Activated naive CD8-positive, alpha-beta T cell (primary cell): ENCODE data around the gene SLC24A4.
A peak's percentile ranks its signal among the peaks of the same experiment; 100 is the strongest.

ENCODE experiments used
- H3K27ac Mint-ChIP-seq: one replicate; pipeline ENCODE4 v1.8.0; 2021; ENCODE audit warnings: mixed read lengths
- H3K27me3 Mint-ChIP-seq: one replicate; pipeline ENCODE4 v1.8.0; 2021; ENCODE audit warnings: mixed read lengths
- H3K36me3 Mint-ChIP-seq: one replicate; pipeline ENCODE4 v1.8.0; 2021; ENCODE audit warnings: mixed read lengths
- H3K4me1 Mint-ChIP-seq: one replicate; pipeline ENCODE4 v1.8.0; 2021; ENCODE audit warnings: low read depth, mixed read lengths
- H3K4me3 Mint-ChIP-seq: one replicate; pipeline ENCODE4 v1.8.0; 2021; ENCODE audit warnings: mild to moderate bottlenecking, mixed read lengths
- H3K9me3 Mint-ChIP-seq: one replicate; pipeline ENCODE4 v1.8.0; 2021; ENCODE audit warnings: low read depth, mixed read lengths

Gene SLC24A4

DNA sequence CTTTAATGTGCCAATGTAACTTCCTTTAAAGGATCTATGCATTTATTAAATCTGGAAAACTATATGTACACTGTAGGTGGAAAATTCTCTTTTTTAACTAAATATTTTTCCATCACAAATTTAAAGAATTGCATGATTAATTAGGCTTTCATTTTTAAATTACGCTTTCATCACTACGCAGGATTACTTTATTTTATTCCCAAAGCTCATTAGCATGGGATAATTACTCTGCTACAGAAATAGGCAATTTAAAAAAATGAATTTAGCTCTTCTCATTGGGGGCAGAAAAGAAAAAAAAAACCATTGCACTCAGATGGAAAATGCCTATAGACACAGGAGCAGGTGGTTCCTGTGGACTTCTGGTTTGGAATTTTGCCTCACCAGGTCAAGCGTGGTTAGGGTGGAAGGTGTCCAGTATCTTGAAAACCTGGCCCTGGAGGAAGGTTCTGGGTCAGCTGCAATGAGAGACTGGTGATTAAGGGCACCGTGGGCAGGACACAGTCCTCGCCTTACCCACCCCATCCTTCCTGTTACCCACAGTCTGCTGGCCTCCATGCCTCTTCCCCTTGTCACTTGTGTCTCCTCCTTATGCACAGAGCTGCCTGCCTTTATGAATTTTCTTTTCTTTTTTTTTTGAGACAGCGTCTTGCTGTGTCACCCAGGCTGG, 173.4 kb downstream of the SLC24A4 start:
- no peak overlapping the region for H3K4me3 Mint-ChIP-seq
- H3K4me1 Mint-ChIP-seq: no peaks in the 10 kb centered on the region

DNA sequence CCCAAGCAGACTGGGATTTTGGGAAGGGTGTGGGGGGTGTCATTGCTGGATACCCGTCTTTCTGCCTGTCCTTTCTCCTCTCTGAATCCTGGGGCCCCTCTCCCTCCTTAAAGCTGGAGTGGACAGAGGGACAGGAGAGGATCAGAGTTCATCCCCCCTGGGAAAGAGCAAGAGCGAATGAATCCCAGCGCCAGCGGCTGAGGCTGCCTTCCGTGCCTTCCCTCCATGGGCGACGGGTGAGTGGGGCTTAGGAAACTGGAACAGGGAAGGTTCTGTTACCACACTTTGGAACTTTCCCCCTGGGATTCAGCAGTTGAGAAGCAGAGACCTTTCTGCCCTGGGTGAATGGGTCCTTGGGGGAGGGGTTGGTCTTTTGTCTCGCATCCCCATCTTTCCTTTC, 174.4 kb downstream of the SLC24A4 start:
- H3K9me3 Mint-ChIP-seq: no peaks in the 10 kb centered on the region
- H3K27ac Mint-ChIP-seq: no peak overlapping the region
- no peak overlapping the region for H3K4me3 Mint-ChIP-seq
- no peaks in the 10 kb centered on the region for H3K27me3 Mint-ChIP-seq
- H3K4me1 Mint-ChIP-seq: no peaks in the 10 kb centered on the region
- no peaks in the 10 kb centered on the region for H3K36me3 Mint-ChIP-seq

More for the DNA sequence above, 173.4 kb downstream of the SLC24A4 start:
- Mint-ChIP-seq H3K27ac (no peak overlapping the region), H3K36me3 (no peaks in the 10 kb centered on the region), H3K27me3 (no peaks in the 10 kb centered on the region), H3K9me3 (no peaks in the 10 kb centered on the region)

GRCh38 chr14:92499234-92499633, 176.3 kb downstream of the SLC24A4 start:
- Mint-ChIP-seq H3K27me3 (no peaks in the 10 kb centered on the region), H3K36me3 (no peaks in the 10 kb centered on the region), H3K4me3 (no peak overlapping the region), H3K27ac (no peak overlapping the region), H3K4me1 (no peaks in the 10 kb centered on the region), H3K9me3 (no peaks in the 10 kb centered on the region)

DNA sequence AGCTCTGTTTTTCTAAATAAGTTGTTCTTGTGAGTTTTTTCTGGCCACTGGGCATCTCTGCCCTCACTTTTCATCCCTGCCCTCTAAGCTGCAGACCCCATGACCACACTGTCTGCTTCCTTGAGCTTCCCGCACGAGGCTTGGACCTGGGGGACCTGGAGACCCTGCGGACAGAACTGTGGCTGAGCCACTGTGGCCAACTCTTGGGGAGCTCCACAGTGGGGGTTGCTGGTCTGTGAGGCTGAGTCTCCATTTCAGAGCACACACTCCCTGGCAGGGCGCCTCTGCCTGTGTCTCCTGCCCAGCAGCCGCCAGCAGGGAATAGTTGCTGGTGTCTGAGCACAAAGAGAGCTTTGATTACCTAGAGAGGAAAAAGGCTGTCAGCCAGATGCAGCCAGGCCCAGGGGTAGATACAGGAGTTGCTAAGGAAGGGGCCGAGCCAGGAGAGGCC, 177.6 kb downstream of the SLC24A4 start:
- H3K4me1 Mint-ChIP-seq: peaks cover 4% of the 10 kb centered on the region
- H3K36me3 Mint-ChIP-seq: no peaks in the 10 kb centered on the region
- no peak overlapping the region for H3K4me3 Mint-ChIP-seq
- H3K9me3 Mint-ChIP-seq: no peaks in the 10 kb centered on the region
- no peak overlapping the region for H3K27ac Mint-ChIP-seq
- H3K27me3 Mint-ChIP-seq: no peaks in the 10 kb centered on the region

DNA sequence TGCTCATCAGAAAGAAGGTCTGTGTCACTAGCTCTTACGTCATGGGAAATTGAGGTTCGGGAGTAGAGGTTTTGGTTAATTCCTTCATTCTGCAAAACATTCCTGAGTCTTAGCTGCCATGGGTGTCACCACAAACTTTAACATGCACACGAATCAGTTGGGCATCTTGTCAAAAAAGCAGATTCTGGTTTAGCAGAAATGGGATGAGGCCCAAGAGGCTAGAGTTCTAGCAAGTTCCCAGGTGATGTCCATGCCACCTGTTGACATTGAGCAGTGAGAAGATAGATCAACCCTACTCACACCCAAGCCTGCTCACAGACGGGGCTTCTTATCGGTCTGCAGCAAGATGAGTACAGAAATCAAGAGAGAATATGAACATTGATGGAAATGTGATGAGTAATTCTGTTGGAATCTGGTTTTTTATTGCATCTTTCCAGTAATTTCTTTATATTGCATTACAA, 179.0 kb downstream of the SLC24A4 start:
- H3K4me3 Mint-ChIP-seq: no peak overlapping the region
- H3K27me3 Mint-ChIP-seq: no peaks in the 10 kb centered on the region
- H3K9me3 Mint-ChIP-seq: no peaks in the 10 kb centered on the region
- H3K36me3 Mint-ChIP-seq: no peaks in the 10 kb centered on the region
- peaks cover 11% of the 10 kb centered on the region for H3K4me1 Mint-ChIP-seq
- H3K27ac Mint-ChIP-seq: no peak overlapping the region

- peaks cover 17% of the 10 kb centered on the region for H3K4me1 Mint-ChIP-seq
- H3K27ac Mint-ChIP-seq: no peak overlapping the region
- no peaks in the 10 kb centered on the region for H3K27me3 Mint-ChIP-seq
Observed at GRCh38 chr14:92502541-92503286, 179.7 kb downstream of the SLC24A4 start.

GRCh38 chr14:92503756-92504491, 181.0 kb downstream of the SLC24A4 start:
- Mint-ChIP-seq H3K36me3 (no peaks in the 10 kb centered on the region), H3K27ac (no peak overlapping the region), H3K4me1 (peaks cover 17% of the 10 kb centered on the region), H3K9me3 (no peaks in the 10 kb centered on the region), H3K4me3 (no peak overlapping the region), H3K27me3 (no peaks in the 10 kb centered on the region)

More at GRCh38 chr14:92502541-92503286, 179.7 kb downstream of the SLC24A4 start:
- H3K4me3 Mint-ChIP-seq: no peak overlapping the region
- H3K36me3 Mint-ChIP-seq: no peaks in the 10 kb centered on the region
- no peaks in the 10 kb centered on the region for H3K9me3 Mint-ChIP-seq

- Mint-ChIP-seq H3K36me3 (no peaks in the 10 kb centered on the region), H3K27ac (no peak overlapping the region), H3K9me3 (no peaks in the 10 kb centered on the region), H3K4me1 (peaks cover 17% of the 10 kb centered on the region), H3K27me3 (no peaks in the 10 kb centered on the region), H3K4me3 (no peak overlapping the region)
Observed at GRCh38 chr14:92505826-92506225, 182.9 kb downstream of the SLC24A4 start.

- Mint-ChIP-seq H3K36me3 (no peaks in the 10 kb centered on the region), H3K9me3 (no peaks in the 10 kb centered on the region), H3K27ac (no peak overlapping the region), H3K4me1 (peaks cover 19% of the 10 kb centered on the region), H3K27me3 (no peaks in the 10 kb centered on the region), H3K4me3 (no peak overlapping the region)
Observed at GRCh38 chr14:92506231-92506630, 183.3 kb downstream of the SLC24A4 start.

DNA sequence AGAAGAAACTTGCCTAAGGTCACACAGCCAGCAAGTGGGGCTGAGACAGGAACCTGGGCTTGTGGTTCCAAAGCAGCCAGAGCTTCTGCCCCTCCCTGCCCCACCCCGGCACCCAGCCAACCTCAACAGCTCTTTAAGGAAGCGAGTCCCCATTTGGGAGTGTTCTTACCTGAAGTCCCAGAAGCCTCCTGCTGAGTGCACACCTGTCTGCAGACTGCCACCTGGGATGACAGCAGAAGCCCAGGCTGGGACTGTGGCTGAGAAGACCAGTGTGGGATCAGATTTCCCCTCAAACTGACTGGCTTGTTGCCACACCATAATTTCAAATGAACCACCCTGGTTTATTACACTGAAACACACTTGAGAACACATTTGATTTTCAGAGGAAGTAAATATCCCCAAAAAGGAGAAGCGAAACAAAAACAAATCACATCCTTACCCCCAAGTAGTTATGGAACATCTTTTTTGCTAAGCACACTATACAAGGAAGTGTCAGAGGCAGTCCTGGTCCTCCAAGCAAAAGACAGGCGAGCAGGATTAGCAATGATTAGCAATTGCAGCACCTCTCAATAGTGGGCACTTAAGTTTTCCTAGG, 184.3 kb downstream of the SLC24A4 start:
- Mint-ChIP-seq H3K27me3 (no peaks in the 10 kb centered on the region), H3K4me3 (no peak overlapping the region), H3K27ac (no peak overlapping the region), H3K4me1 (peaks cover 23% of the 10 kb centered on the region), H3K36me3 (no peaks in the 10 kb centered on the region), H3K9me3 (no peaks in the 10 kb centered on the region)

DNA sequence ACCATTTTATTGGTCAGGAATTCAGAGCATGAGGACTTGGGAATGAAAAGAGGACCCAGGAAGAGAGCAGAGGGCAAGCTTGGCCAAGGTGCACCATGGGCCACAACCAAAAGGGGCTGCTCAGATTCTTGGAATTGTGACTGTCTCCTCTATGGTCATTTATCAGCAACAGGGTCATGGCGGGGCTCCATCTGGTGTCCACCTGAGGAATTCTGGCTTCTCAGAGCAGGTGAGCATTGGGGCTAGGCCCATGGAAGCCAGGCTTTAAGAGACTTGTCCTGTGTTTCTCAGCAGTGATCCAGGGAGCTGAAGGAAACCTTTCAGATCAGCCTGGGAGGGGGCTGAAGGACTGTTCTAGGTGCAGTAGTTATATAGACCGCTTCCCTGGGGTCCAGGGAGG, 188.0 kb downstream of the SLC24A4 start:
- Mint-ChIP-seq H3K4me1 (peaks cover 34% of the 10 kb centered on the region), H3K27me3 (no peaks in the 10 kb centered on the region), H3K9me3 (no peaks in the 10 kb centered on the region), H3K4me3 (peak overlapping the region; percentile 7), H3K27ac (no peak overlapping the region), H3K36me3 (no peaks in the 10 kb centered on the region)

- Mint-ChIP-seq H3K36me3 (no peaks in the 10 kb centered on the region), H3K27me3 (no peaks in the 10 kb centered on the region), H3K27ac (no peak overlapping the region), H3K4me3 (peak overlapping the region; percentile 7), H3K4me1 (peaks cover 39% of the 10 kb centered on the region), H3K9me3 (no peaks in the 10 kb centered on the region)
Observed at GRCh38 chr14:92511453-92512238, 188.7 kb downstream of the SLC24A4 start.

GRCh38 chr14:92512807-92513203, 189.8 kb downstream of the SLC24A4 start:
- H3K27ac Mint-ChIP-seq: peak overlapping the region; percentile 80
- H3K4me3 Mint-ChIP-seq: peak overlapping the region; percentile 79
- H3K9me3 Mint-ChIP-seq: no peaks in the 10 kb centered on the region
- H3K27me3 Mint-ChIP-seq: no peaks in the 10 kb centered on the region
- no peaks in the 10 kb centered on the region for H3K36me3 Mint-ChIP-seq
- peaks cover 41% of the 10 kb centered on the region for H3K4me1 Mint-ChIP-seq
